Glutamatergic neuron (in vitro differentiated cells): ENCODE data around the gene SLC16A1. TPM values are rescaled to one million over a fixed set of nuclear protein-coding genes. Genes with fewer than 3 reads are reported as not detected.

Experiments
- DNase-seq: peaks from one replicate; pipeline ENCODE4 v3.0.0; 2022
- H3K27ac Mint-ChIP-seq: one replicate; pipeline ENCODE4 v1.8.0; 2020; ENCODE audit warnings: mild to moderate bottlenecking, mixed read lengths, inconsistent platforms; ENCODE audit not compliant: unreplicated experiment
- H3K27me3 Mint-ChIP-seq: one replicate; pipeline ENCODE4 v1.8.0; 2020; ENCODE audit warnings: mild to moderate bottlenecking, moderate library complexity, mixed read lengths, inconsistent platforms; ENCODE audit not compliant: unreplicated experiment
- H3K36me3 Mint-ChIP-seq: one replicate; pipeline ENCODE4 v1.8.0; 2020; ENCODE audit warnings: mild to moderate bottlenecking, mixed read lengths, inconsistent platforms; ENCODE audit not compliant: unreplicated experiment
- H3K4me1 Mint-ChIP-seq: one replicate; pipeline ENCODE4 v1.8.0; 2020; ENCODE audit warnings: mild to moderate bottlenecking, low read depth, mixed read lengths, inconsistent platforms; ENCODE audit not compliant: unreplicated experiment
- H3K4me3 Mint-ChIP-seq: one replicate; pipeline ENCODE4 v1.8.0; 2020; ENCODE audit warnings: mild to moderate bottlenecking, mixed read lengths, inconsistent platforms; ENCODE audit not compliant: unreplicated experiment
- H3K9me3 Mint-ChIP-seq: one replicate; pipeline ENCODE4 v1.8.0; 2020; ENCODE audit warnings: mild to moderate bottlenecking, moderate library complexity, mixed read lengths, inconsistent platforms; ENCODE audit not compliant: unreplicated experiment
- total RNA-seq: library from RNA; stranded (reverse); fragmentation: NEBNext Ultra II Directional; extraction: Animal tissue kit (Norgen Biotek cat#: 25700); gene quantifications from one replicate; pipeline ENCODE4 v1.2.1, GENCODE V29; 2021; ENCODE audit not compliant: unreplicated experiment
- TF ChIP-seq, protein P1 (sequence below): fragments of 200-600 bp; sonication (generic); IDR thresholded peaks from one replicate; pipeline ENCODE4 v1.5.0; 2021; ENCODE audit not compliant: partially characterized antibody, unreplicated experiment

SLC16A1 gene
- total RNA-seq, 1 donor from 2014 or later, result 39.5 TPM

- peaks cover 3% of the 10 kb centered on the region for H3K27me3 Mint-ChIP-seq
- H3K4me1 Mint-ChIP-seq, result peaks cover 21% of the 10 kb centered on the region
- H3K27ac Mint-ChIP-seq, result peak overlapping the region; percentile 97
- peaks cover 6% of the 10 kb centered on the region for H3K9me3 Mint-ChIP-seq
- TF ChIP-seq, protein P1, sequence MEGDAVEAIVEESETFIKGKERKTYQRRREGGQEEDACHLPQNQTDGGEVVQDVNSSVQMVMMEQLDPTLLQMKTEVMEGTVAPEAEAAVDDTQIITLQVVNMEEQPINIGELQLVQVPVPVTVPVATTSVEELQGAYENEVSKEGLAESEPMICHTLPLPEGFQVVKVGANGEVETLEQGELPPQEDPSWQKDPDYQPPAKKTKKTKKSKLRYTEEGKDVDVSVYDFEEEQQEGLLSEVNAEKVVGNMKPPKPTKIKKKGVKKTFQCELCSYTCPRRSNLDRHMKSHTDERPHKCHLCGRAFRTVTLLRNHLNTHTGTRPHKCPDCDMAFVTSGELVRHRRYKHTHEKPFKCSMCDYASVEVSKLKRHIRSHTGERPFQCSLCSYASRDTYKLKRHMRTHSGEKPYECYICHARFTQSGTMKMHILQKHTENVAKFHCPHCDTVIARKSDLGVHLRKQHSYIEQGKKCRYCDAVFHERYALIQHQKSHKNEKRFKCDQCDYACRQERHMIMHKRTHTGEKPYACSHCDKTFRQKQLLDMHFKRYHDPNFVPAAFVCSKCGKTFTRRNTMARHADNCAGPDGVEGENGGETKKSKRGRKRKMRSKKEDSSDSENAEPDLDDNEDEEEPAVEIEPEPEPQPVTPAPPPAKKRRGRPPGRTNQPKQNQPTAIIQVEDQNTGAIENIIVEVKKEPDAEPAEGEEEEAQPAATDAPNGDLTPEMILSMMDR, result no peak
- peak overlapping the region; percentile 99 for H3K4me3 Mint-ChIP-seq
- no peaks in the 10 kb centered on the region for H3K36me3 Mint-ChIP-seq
- no peak for DNase-seq
Measured at GRCh38 chr1:112957133-112957812, 1.3 kb upstream of the SLC16A1 start.

- Mint-ChIP-seq H3K27ac (peak overlapping the region; percentile 97), H3K36me3 (no peaks in the 10 kb centered on the region), H3K27me3 (peaks cover 3% of the 10 kb centered on the region), H3K4me3 (peak overlapping the region; percentile 99), H3K9me3 (peaks cover 6% of the 10 kb centered on the region), H3K4me1 (peaks cover 21% of the 10 kb centered on the region)
- no peak for DNase-seq
- TF ChIP-seq, protein P1, result no peak
Measured at GRCh38 chr1:112956544-112957132, 642 bp upstream of the SLC16A1 start.

GRCh38 chr1:112954945-112955772, 837 bp downstream of the SLC16A1 start:
- Mint-ChIP-seq H3K36me3 (no peaks in the 10 kb centered on the region), H3K4me1 (peaks cover 21% of the 10 kb centered on the region), H3K27ac (peak overlapping the region; percentile 89), H3K4me3 (peak overlapping the region; percentile 96), H3K27me3 (peaks cover 3% of the 10 kb centered on the region), H3K9me3 (peaks cover 6% of the 10 kb centered on the region)
- DNase-seq, result peak; percentile 69
- TF ChIP-seq, protein P1, result no peak

DNA sequence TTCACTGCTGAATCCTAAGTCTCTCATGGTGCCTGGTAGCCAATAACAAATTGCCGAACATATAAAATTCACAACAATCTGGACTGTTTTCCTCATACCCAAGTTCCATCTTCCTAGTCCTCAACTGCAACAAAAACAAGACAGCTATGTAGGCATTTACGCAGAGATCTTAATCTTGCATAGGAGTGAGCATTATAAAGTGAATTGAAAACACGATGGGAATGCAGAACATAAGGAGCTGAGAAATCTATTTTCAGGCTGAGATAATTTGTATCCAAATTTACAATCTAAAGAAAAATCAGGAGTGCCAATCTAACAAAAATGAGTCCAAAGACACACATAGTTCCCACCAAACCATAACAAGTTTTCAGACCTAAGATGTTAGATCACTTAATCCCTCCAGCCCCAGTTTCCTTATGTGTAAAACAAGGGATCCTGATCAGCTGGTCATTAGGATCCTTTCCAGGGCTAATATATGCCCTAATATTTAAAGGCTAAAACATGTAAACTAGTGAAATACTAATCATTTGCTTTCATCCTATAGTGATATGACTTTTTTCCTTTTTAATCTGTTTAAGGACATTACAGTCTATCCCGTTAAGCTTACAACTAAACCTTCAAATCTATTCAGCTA, 1.9 kb downstream of the SLC16A1 start:
- peak overlapping the region; percentile 96 for H3K4me3 Mint-ChIP-seq
- H3K4me1 Mint-ChIP-seq, result peaks cover 19% of the 10 kb centered on the region
- peaks cover 6% of the 10 kb centered on the region for H3K9me3 Mint-ChIP-seq
- no peak for DNase-seq
- peaks cover 3% of the 10 kb centered on the region for H3K27me3 Mint-ChIP-seq
- no peaks in the 10 kb centered on the region for H3K36me3 Mint-ChIP-seq
- no peak overlapping the region for H3K27ac Mint-ChIP-seq
- TF ChIP-seq, protein P1, result no peak
